Hindlimb muscle (tissue), 1 donor: Measurements from ENCODE around the gene TNS3. TPM values are rescaled to one million over a fixed set of nuclear protein-coding genes. Genes with fewer than 3 reads are reported as not detected.

ENCODE experiments used
- DNase-seq: peaks from one replicate; pipeline ENCODE4 v3.0.0-alpha.2; 2013
- polyA plus RNA-seq: library from polyadenylated mRNA; unstranded; fragments of 120-200 nt; gene quantifications from one replicate; pipeline ENCODE4 v1.2.1, GENCODE V29; 2013; ENCODE audit not compliant: insufficient read length

Gene TNS3
- polyA plus RNA-seq, 1 donor = 24.9 TPM

GRCh38 chr7:47320296-47320695 lies 261.6 kb downstream of the TNS3 start:
- DNase-seq = no peak

- DNase-seq = no peak
Measured at GRCh38 chr7:47318395-47319182, 263.3 kb downstream of the TNS3 start.

GRCh38 chr7:47317487-47317886 lies 264.4 kb downstream of the TNS3 start:
- DNase-seq = no peak

GRCh38 chr7:47314728-47315607 lies 266.9 kb downstream of the TNS3 start:
- DNase-seq = peak; percentile 43

- DNase-seq = no peak
Measured at GRCh38 chr7:47314248-47314647, 267.7 kb downstream of the TNS3 start.

- no peak for DNase-seq
Measured at GRCh38 chr7:47313564-47313963, 268.3 kb downstream of the TNS3 start.

GRCh38 chr7:47311891-47312290 lies 270.0 kb downstream of the TNS3 start:
- DNase-seq = no peak

GRCh38 chr7:47310020-47310419 lies 271.9 kb downstream of the TNS3 start:
- no peak for DNase-seq

GRCh38 chr7:47308808-47309207 lies 273.1 kb downstream of the TNS3 start:
- DNase-seq = no peak

GRCh38 chr7:47307311-47307710 lies 274.6 kb downstream of the TNS3 start:
- DNase-seq = no peak

- no peak for DNase-seq
Measured at GRCh38 chr7:47304727-47305719, 276.9 kb downstream of the TNS3 start.

- no peak for DNase-seq
Measured at GRCh38 chr7:47303695-47304453, 278.0 kb downstream of the TNS3 start.

- no peak for DNase-seq
Measured at GRCh38 chr7:47303014-47303694, 278.8 kb downstream of the TNS3 start.

- no peak for DNase-seq
Measured at GRCh38 chr7:47302560-47302959, 279.4 kb downstream of the TNS3 start.

GRCh38 chr7:47301657-47302295 lies 280.1 kb downstream of the TNS3 start:
- DNase-seq = no peak

GRCh38 chr7:47301105-47301477 lies 280.8 kb downstream of the TNS3 start:
- no peak for DNase-seq

GRCh38 chr7:47300472-47301104 lies 281.3 kb downstream of the TNS3 start:
- DNase-seq = no peak

GRCh38 chr7:47299496-47299895 lies 282.4 kb downstream of the TNS3 start:
- DNase-seq = no peak

- DNase-seq = no peak
Measured at GRCh38 chr7:47298636-47299035, 283.3 kb downstream of the TNS3 start.

GRCh38 chr7:47297120-47297519 lies 284.8 kb downstream of the TNS3 start:
- no peak for DNase-seq
